Lower lobe of right lung (tissue), 2 donors: ENCODE measurements around the gene CTBP1. TPM values are rescaled to one million over a fixed set of nuclear protein-coding genes. Genes with fewer than 3 reads are reported as not detected.

Source experiments
- ATAC-seq, 2 donors: fragments of 200-7000 bp; cut with Tn5 transposase; one replicate each; pipeline ENCODE4 v1.9.1; 2020 to 2022; ENCODE audit warnings: mild to moderate bottlenecking in 2 of 2, moderate library complexity in 2 of 2
- DNase-seq: peaks from one replicate; pipeline ENCODE4 v3.0.0-alpha.2; 2020
- H3K27ac ChIP-seq: fragments of 200-600 bp; one replicate; pipeline ENCODE4 v1.8.0; 2022
- H3K27me3 ChIP-seq: fragments of 200-600 bp; one replicate; pipeline ENCODE4 v1.8.0; 2022; ENCODE audit warnings: low read depth
- H3K36me3 ChIP-seq: fragments of 200-600 bp; one replicate; pipeline ENCODE4 v1.8.0; 2022; ENCODE audit warnings: mild to moderate bottlenecking
- H3K4me1 ChIP-seq: fragments of 200-600 bp; one replicate; pipeline ENCODE4 v1.8.0; 2022
- H3K4me3 ChIP-seq: fragments of 200-600 bp; one replicate; pipeline ENCODE4 v1.8.0; 2022; ENCODE audit warnings: mild to moderate bottlenecking
- H3K9me3 ChIP-seq: fragments of 200-600 bp; one replicate; pipeline ENCODE4 v1.8.0; 2022
- intact Hi-C: fragments of 100-400 bp; cut with DNase I; formaldehyde crosslinking; loops from one replicate; pipeline ENCODE4 v1.11.0; 2022
- total RNA-seq: library from RNA; stranded (reverse); fragmentation: NEBNext Ultra II Directional; extraction: Animal tissue kit (Norgen Biotek cat#: 25700); gene quantifications from one replicate; pipeline ENCODE4 v1.2.1, GENCODE V29; 2021
- TF ChIP-seq, protein P1 (sequence below): fragments of 200-600 bp; IDR thresholded peaks from one replicate; pipeline ENCODE4 v1.8.0; 2022; ENCODE audit warnings: antibody characterized with exemption, mild to moderate bottlenecking
- donor health status: DM: no; HTN: yes; CAD: no; lungs with severe emphysema.

The CTBP1 gene
- total RNA-seq, 1 donor from 2014 or later, result 165 TPM

DNA sequence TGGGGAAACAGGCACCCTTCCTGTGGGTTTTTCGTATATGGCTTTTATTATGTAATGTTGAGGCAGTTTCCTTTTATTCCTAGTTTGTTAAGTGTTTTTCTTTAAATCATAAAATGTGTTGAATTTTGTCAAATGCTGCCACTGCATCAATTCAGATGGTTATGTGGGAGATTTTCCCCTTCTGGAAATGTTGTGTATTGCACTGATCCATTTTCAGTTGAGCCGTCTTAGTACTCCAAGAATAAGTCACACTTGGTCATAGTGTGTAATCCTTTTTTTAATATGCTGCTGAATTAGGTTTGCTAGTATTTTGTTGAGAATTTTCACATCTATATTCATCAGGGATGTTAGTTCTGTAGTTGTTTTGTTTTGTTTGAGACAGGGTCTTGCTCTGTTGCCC is 9.5 kb upstream of the CTBP1 start:
- Histone ChIP-seq H3K27ac (no peak overlapping the region), H3K4me1 (no peaks in the 10 kb centered on the region), H3K4me3 (no peak overlapping the region), H3K9me3 (no peaks in the 10 kb centered on the region), H3K27me3 (no peaks in the 10 kb centered on the region), H3K36me3 (no peaks in the 10 kb centered on the region)
- TF ChIP-seq, protein P1, sequence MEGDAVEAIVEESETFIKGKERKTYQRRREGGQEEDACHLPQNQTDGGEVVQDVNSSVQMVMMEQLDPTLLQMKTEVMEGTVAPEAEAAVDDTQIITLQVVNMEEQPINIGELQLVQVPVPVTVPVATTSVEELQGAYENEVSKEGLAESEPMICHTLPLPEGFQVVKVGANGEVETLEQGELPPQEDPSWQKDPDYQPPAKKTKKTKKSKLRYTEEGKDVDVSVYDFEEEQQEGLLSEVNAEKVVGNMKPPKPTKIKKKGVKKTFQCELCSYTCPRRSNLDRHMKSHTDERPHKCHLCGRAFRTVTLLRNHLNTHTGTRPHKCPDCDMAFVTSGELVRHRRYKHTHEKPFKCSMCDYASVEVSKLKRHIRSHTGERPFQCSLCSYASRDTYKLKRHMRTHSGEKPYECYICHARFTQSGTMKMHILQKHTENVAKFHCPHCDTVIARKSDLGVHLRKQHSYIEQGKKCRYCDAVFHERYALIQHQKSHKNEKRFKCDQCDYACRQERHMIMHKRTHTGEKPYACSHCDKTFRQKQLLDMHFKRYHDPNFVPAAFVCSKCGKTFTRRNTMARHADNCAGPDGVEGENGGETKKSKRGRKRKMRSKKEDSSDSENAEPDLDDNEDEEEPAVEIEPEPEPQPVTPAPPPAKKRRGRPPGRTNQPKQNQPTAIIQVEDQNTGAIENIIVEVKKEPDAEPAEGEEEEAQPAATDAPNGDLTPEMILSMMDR, result no peak
- intact Hi-C loops, result no loop called here
- DNase-seq, result no peak
- ATAC-seq, result no peak

DNA sequence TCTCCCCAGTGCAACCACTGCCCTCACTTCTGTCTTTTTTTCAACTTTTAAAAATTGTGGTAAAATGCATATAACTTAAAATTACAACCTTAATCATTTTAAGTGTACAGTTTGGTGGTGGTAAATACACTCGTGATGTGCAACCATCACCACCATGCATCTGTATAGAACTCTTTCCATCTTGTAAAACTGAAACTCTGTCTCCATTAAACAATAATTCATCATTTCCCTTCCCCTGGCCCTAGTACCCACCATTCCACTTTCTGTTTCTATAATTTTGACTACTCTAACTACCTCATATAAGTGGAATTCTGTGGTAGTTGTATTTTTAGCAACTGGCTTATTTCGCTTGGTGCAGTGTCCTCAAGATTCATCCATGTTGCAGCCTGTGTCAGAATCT is 6.8 kb upstream of the CTBP1 start:
- no peak for ATAC-seq
- H3K4me3 ChIP-seq, result no peak overlapping the region
- intact Hi-C loops, result no loop called here

DNA sequence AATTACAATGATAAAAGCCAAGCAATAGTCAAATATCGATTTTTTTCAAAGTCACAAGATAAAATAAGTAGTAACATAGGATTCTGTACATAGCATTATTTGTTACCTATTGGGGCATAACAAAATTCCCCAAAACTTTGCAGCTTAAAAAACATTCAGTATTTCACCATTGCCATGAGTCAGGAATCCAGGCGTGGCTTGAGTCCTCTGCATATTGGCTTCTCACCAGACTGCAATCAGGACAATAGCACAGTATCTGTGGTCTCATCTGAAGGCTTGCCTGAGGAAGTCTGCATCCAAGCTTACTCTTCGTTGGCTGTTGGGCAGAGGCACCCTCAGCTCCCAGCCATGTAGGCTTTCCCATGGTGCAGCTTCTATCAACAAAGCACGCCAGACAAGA is 6.2 kb upstream of the CTBP1 start:
- DNase-seq (no peak), ATAC-seq (no peak)
- Histone ChIP-seq H3K9me3 (no peaks in the 10 kb centered on the region), H3K27ac (no peak overlapping the region), H3K36me3 (peaks cover 5% of the 10 kb centered on the region), H3K4me3 (no peak overlapping the region), H3K27me3 (no peaks in the 10 kb centered on the region), H3K4me1 (peaks cover 23% of the 10 kb centered on the region)
- intact Hi-C loops, result no loop called here
- TF ChIP-seq, protein P1, result no peak

More for the DNA sequence above, 6.8 kb upstream of the CTBP1 start:
- peaks cover 17% of the 10 kb centered on the region for H3K4me1 ChIP-seq
- no peaks in the 10 kb centered on the region for H3K9me3 ChIP-seq
- H3K27me3 ChIP-seq, result no peaks in the 10 kb centered on the region
- H3K27ac ChIP-seq, result no peak overlapping the region
- TF ChIP-seq, protein P1, result no peak
- H3K36me3 ChIP-seq, result peaks cover 5% of the 10 kb centered on the region
- no peak for DNase-seq

DNA sequence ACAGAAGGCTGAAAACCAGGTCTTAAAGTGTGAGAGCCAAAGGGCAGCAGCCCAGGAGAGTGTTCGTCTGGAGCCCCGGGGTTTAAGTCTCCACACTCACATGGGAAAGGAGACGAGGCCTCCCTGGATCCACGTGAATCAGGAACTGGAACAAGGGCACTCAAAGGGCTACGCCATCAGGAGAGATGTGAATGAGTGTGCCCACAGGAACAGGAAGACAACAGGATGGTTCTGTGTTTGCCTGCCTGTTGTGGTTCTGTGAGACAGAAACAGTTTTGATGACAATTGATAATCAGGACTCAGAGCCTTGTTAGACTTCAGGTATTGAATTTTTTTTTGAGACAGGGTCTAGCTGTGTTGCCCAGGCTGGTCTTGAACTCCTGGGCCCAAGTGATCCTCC is 4.9 kb upstream of the CTBP1 start:
- Histone ChIP-seq H3K27me3 (no peaks in the 10 kb centered on the region), H3K36me3 (peaks cover 5% of the 10 kb centered on the region), H3K27ac (no peak overlapping the region), H3K9me3 (no peaks in the 10 kb centered on the region), H3K4me3 (no peak overlapping the region), H3K4me1 (peaks cover 27% of the 10 kb centered on the region)
- TF ChIP-seq, protein P1, result no peak
- intact Hi-C loops, result no loop called here
- ATAC-seq, result no peak
- no peak for DNase-seq

DNA sequence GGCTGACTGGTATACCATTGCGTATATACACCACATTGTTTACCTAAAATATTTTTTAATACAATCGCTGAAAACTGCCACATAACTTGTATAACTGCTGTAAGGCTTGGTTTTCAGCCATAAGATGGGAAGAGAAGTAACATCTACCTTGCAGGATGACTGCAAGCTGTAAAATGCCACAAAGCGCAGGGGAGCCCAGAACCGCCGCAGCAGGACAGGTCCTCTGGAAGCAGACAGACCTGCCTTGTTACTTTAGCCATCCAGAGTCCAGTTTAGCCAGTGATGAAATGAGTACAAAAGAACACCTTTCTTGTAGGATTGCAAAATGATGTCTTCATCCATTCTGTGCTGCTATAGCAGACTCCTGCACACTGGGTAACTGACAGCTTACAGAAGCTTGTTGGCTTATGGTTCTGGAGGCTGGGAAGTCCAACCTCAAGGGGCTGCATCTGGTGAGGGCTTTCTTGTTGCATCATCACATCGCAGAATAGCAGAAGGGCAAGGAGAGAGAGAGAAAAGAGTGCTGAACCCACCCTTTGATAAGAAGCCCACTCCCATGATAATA is 4.1 kb upstream of the CTBP1 start:
- Histone ChIP-seq H3K4me3 (no peak overlapping the region), H3K36me3 (peaks cover 5% of the 10 kb centered on the region), H3K27ac (no peak overlapping the region), H3K4me1 (peaks cover 27% of the 10 kb centered on the region), H3K9me3 (no peaks in the 10 kb centered on the region), H3K27me3 (no peaks in the 10 kb centered on the region)
- intact Hi-C loops, result no loop called here
- DNase-seq, result no peak
- TF ChIP-seq, protein P1, result no peak
- no peak for ATAC-seq

DNA sequence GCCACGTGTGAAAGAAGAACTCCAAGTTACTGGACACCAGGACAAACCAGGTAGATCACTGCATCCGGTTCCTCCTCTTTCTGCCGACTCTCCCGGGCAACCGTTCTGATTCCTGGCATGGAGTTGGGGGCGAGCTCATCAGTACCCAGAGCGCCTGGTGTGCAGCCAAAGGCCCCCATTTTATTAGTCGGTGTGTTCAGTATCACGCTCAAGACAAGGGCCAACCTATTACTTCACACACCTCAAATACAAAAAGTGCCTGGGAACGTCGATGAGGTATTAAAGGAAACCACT is 2.8 kb upstream of the CTBP1 start:
- intact Hi-C loops, result no loop called here
- DNase-seq (no peak), ATAC-seq (no peak)
- Histone ChIP-seq H3K27me3 (no peaks in the 10 kb centered on the region), H3K4me1 (peaks cover 35% of the 10 kb centered on the region), H3K9me3 (no peaks in the 10 kb centered on the region), H3K27ac (no peak overlapping the region), H3K4me3 (no peak overlapping the region), H3K36me3 (peaks cover 5% of the 10 kb centered on the region)
- TF ChIP-seq, protein P1, result no peak
